GM15510 (cell line): ENCODE measurements around the gene SDK1.

Source experiments
- POLR2A ChIP-seq: IDR thresholded peaks from 3 replicates; pipeline ENCODE4 v1.6.1; 2011; ENCODE audit warnings: borderline replicate concordance; ENCODE audit not compliant: insufficient read length; ENCODE audit errors: extremely low read depth

The SDK1 gene

GRCh38 chr7:3960050-3960763 lies 659.2 kb downstream of the SDK1 start:
- TF ChIP-seq POLR2A: no peak

GRCh38 chr7:3960942-3961341 lies 659.9 kb downstream of the SDK1 start:
- no peak for TF ChIP-seq POLR2A

- TF ChIP-seq POLR2A: no peak
Observed at GRCh38 chr7:3961857-3962503, 660.9 kb downstream of the SDK1 start.

- TF ChIP-seq POLR2A: no peak
Observed at GRCh38 chr7:3964980-3965606, 664.0 kb downstream of the SDK1 start.

GRCh38 chr7:3965794-3966395 lies 664.8 kb downstream of the SDK1 start:
- no peak for TF ChIP-seq POLR2A

- TF ChIP-seq POLR2A: no peak
Observed at GRCh38 chr7:3968234-3968633, 667.2 kb downstream of the SDK1 start.

GRCh38 chr7:3969286-3969685 lies 668.2 kb downstream of the SDK1 start:
- TF ChIP-seq POLR2A: no peak

GRCh38 chr7:3971323-3971722 lies 670.3 kb downstream of the SDK1 start:
- TF ChIP-seq POLR2A: no peak

GRCh38 chr7:3973264-3973663 lies 672.2 kb downstream of the SDK1 start:
- no peak for TF ChIP-seq POLR2A

GRCh38 chr7:3974329-3974728 lies 673.3 kb downstream of the SDK1 start:
- TF ChIP-seq POLR2A: no peak

GRCh38 chr7:3975371-3975770 lies 674.3 kb downstream of the SDK1 start:
- TF ChIP-seq POLR2A: no peak

GRCh38 chr7:3977391-3977790 lies 676.3 kb downstream of the SDK1 start:
- TF ChIP-seq POLR2A: no peak

GRCh38 chr7:3978839-3979238 lies 677.8 kb downstream of the SDK1 start:
- no peak for TF ChIP-seq POLR2A

GRCh38 chr7:3979611-3980299 lies 678.7 kb downstream of the SDK1 start:
- no peak for TF ChIP-seq POLR2A

- no peak for TF ChIP-seq POLR2A
Observed at GRCh38 chr7:3980300-3980643, 679.2 kb downstream of the SDK1 start.
